Mucosa of rectum (tissue), 2 donors: ENCODE data around the gene KDM7A.
A peak's percentile ranks its signal among the peaks of the same experiment; 100 is the strongest.

Experiments used
- H3K27ac ChIP-seq, 2 donors: one replicate each; pipeline ENCODE4 v1.7.0; 2013; ENCODE audit warnings: inconsistent platforms in 2 of 2, low read depth in 2 of 2, low read length in 2 of 2
- H3K27me3 ChIP-seq, 2 donors: one replicate each; pipeline ENCODE4 v1.7.0; 2013; ENCODE audit warnings: low read length in 2 of 2; ENCODE audit not compliant: control insufficient read depth in 2 of 2, insufficient read depth in 2 of 2
- H3K36me3 ChIP-seq, 2 donors: one replicate each; pipeline ENCODE4 v1.7.0; 2013; ENCODE audit warnings: low read length in 2 of 2; ENCODE audit not compliant: control insufficient read depth in 2 of 2, insufficient read depth in 2 of 2
- H3K4me1 ChIP-seq, 2 donors: one replicate each; pipeline ENCODE4 v1.7.0; 2013; ENCODE audit warnings: low read length in 2 of 2, mild to moderate bottlenecking in 1 of 2; ENCODE audit not compliant: control insufficient read depth in 2 of 2, insufficient read depth in 2 of 2
- H3K4me3 ChIP-seq, 2 donors: one replicate each; pipeline ENCODE4 v1.7.0; 2013; ENCODE audit warnings: low read length in 2 of 2
- H3K9ac ChIP-seq, 2 donors: one replicate each; pipeline ENCODE4 v1.7.0; 2013; ENCODE audit warnings: low read length in 2 of 2, low read depth in 1 of 2, mild to moderate bottlenecking in 1 of 2
- H3K9me3 ChIP-seq, 2 donors: one replicate each; pipeline ENCODE4 v1.7.0; 2013; ENCODE audit warnings: low read length in 2 of 2; ENCODE audit not compliant: control insufficient read depth in 2 of 2
- donor health status: healthy.
- donor health status: Normal muscosa, but diverticular disease.

The KDM7A gene

DNA sequence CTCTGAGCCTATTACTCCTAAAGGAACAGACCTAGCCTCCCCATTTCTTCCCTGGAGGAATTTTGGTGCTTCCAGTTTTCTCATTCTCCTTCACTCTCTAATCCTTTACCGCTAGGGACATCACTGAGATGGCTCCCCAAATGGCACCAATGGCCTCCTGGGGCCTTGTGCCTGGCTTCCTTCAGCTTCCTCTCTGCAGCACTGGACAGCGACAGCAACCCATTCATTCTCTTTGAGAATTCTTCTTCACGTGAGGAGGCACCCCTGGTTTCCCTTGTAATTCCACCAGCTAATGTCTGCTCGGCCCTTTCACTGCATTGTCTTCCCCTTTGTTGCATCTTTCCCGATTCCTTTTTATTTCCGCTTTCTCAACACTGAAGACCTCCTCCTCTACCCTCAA, 24.6 kb upstream of the KDM7A start:
- H3K4me3 ChIP-seq: no peak overlapping the region
- H3K27me3 ChIP-seq: no peaks in the 10 kb centered on the region
- no peak overlapping the region for H3K9ac ChIP-seq
- no peak overlapping the region for H3K27ac ChIP-seq
- no peaks in the 10 kb centered on the region for H3K36me3 ChIP-seq
- peaks cover 4 to 7% of the 10 kb centered on the region in 2 donors for H3K4me1 ChIP-seq
- no peaks in the 10 kb centered on the region for H3K9me3 ChIP-seq

DNA sequence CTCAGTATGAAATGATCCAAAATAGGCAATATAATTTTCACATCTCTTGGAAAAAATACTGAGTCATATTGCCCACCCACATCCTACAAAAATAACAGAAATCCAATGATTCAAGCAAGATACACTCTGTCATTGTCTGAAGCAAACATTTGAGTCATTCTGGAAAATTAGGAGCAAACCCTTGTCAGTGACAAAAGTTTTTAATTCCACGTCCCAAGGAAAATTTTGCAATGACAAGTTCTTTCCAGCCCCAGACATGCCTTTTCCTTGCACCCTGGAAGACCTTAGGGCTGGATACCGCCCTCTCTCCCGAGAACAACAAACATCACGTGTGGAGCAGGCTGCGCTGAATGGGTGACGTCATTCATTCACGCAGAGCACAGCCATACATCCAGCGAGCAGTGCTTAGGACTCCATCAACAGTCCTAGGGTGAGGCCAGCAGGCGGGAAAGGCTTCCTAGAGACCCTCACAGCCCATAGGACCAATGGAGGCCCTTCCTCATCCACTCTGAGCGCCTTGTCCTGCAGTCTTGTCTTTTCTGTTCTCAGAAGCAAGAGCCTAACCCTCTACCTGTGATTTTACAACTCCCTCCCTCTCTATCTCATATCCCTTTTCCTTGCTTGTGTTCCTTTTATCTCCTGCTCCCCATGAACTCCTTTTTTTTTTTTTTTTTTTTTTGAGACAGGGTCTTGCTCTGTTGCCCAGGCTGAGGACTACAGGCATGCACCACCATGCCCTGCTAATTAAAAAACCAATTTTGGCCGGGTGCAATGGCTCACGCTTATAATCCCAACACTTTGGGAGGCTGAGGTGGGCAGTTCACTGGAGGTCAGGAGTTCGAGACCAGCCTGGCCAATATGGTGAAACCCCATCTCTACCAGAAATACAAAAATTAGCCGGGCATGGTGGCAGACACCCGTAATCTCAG, 23.5 kb upstream of the KDM7A start:
- Histone ChIP-seq H3K4me1 (peaks cover 0 to 3% of the 10 kb centered on the region in 2 donors), H3K27me3 (no peaks in the 10 kb centered on the region), H3K36me3 (no peaks in the 10 kb centered on the region), H3K9me3 (no peaks in the 10 kb centered on the region), H3K9ac (no peak overlapping the region), H3K27ac (no peak overlapping the region), H3K4me3 (peak overlapping the region in 1 of 2 donors; percentile 29)

DNA sequence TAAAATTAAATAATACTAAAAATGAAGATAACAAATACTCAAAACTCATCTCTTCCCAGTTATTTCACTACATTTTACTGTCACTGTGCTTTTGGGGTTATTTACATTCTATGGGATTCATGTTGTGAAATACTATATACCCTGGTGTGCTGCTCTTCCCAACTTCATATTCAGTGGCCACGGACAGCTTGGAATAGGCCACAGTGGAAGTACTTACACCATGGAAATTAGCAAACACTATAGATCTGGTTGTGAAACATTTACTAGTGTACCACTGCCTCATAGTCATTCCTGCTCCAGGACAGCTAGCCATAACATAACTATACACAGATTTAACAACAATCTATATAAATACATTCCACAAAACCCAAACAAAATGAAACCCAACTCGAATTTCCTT, 21.2 kb upstream of the KDM7A start:
- no peaks in the 10 kb centered on the region for H3K36me3 ChIP-seq
- no peak overlapping the region for H3K9ac ChIP-seq
- no peaks in the 10 kb centered on the region for H3K27me3 ChIP-seq
- no peaks in the 10 kb centered on the region for H3K9me3 ChIP-seq
- H3K4me1 ChIP-seq: peaks cover 0 to 3% of the 10 kb centered on the region in 2 donors
- H3K27ac ChIP-seq: no peak overlapping the region
- H3K4me3 ChIP-seq: no peak overlapping the region

DNA sequence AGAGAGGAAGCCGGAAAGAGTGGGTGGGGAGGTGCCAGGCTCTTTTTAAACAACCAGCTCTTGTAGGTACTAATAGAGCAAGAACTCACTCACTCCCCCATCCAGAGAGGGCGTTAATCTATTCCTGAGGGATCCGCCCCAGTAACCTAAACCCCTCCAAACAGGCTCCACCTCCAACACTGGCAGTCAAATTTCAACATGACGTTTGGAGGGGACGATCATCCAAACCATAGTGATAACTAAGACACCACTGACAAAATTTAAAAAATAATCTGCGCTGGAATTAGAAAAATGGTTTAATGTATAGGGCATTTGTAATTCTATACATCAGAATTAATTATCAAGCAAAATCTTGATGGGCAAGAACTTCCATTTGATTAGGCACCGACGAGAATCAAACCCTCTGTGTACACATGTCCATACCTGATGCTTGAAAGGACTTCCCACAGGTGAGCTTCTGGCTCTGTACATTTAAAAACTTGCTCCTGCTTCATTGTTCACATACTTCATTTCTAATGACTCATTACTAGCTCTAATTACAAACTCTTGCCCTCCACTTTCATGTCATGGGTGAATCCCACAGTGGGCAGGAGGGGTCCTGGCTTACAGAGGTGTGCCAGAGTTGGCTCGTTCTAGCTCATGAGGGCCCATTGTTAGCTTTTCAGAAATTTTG, 20.6 kb upstream of the KDM7A start:
- peaks cover 0 to 3% of the 10 kb centered on the region in 2 donors for H3K4me1 ChIP-seq
- no peaks in the 10 kb centered on the region for H3K9me3 ChIP-seq
- no peak overlapping the region for H3K27ac ChIP-seq
- no peaks in the 10 kb centered on the region for H3K36me3 ChIP-seq
- H3K4me3 ChIP-seq: no peak overlapping the region
- no peak overlapping the region for H3K9ac ChIP-seq
- no peaks in the 10 kb centered on the region for H3K27me3 ChIP-seq

DNA sequence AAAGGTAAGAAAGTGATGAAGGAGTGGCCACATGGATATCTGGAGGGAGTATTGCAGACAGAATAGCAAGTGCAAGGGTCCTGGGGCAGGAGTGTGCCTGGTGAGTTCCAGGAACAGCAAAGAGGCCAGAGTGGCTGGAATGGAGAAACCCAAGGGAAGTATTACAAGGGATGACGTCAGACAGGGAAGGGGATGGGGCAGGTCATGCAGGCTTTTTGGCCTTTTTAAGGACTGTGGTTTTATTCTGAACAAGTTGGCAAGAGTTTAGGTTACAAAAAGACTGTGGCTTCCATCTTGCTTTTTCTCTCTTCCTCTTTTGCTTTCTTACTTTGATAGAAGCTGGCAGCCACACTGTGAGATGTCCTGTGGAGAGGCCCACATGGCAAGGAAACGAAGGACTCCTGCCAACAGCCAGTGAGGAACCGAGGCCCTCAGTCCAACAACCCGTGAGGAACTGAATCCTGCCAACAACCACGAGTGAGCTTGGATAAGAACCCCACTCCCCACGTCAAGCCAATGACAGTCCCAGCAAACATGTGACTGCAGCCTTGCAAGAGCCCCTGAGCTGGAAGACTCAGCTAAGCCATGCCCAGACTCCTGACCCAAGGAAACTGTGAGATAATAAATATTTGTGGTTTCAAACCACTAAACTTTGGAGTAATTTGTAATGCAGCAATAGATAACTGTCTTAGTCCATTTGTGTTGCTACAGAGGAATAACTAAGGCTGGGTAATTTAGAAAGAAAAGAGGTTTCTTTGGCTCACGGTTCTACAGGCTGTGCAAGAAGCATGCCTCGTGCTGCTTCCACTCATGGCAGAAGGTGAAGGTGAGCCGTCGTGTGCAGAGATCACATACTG, 19.8 kb upstream of the KDM7A start:
- no peaks in the 10 kb centered on the region for H3K36me3 ChIP-seq
- no peaks in the 10 kb centered on the region for H3K9me3 ChIP-seq
- no peak overlapping the region for H3K9ac ChIP-seq
- no peak overlapping the region for H3K27ac ChIP-seq
- no peaks in the 10 kb centered on the region for H3K27me3 ChIP-seq
- no peak overlapping the region for H3K4me3 ChIP-seq
- H3K4me1 ChIP-seq: peaks cover 0 to 3% of the 10 kb centered on the region in 2 donors

DNA sequence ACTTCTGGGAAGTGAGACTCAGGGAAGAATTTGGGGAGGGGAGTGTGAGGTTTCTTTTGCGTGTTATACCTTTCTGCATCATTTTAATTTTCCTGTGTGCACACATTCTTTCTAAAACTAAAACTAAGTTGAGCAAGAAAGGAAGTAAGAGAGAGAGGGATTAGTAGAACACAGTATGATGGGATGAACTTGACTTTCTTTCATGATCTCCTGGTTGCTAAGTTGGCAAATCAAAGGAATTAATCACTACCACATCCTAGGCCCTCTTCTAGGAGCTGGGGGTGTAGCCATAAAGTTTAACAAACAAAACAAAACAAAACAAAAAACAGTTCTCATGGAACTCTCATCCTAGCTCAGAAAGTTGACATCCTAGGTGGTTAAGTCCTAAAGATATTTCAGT, 19.1 kb upstream of the KDM7A start:
- H3K27ac ChIP-seq: no peak overlapping the region
- no peak overlapping the region for H3K4me3 ChIP-seq

DNA sequence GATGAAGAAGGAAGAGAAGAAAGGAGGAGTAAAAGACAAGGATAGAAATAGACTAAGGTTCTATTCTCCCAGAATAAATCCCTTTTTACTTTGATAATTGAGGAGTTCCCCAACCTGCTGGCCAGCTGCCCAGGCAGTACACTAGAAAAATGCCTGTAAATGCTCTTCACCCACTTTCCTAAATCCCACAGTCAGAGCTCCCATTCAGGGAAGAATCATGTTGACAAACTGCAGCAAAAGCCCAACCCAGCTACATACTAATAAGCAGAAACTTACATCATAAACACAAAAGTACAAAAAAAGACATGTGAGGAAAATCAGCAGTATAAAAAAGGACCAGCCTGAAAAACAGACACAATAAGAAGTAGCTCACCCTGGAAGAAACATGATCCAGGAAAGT, 15.8 kb upstream of the KDM7A start:
- no peak overlapping the region for H3K9ac ChIP-seq
- H3K36me3 ChIP-seq: no peaks in the 10 kb centered on the region
- H3K27me3 ChIP-seq: no peaks in the 10 kb centered on the region
- H3K4me1 ChIP-seq: no peaks in the 10 kb centered on the region
- H3K9me3 ChIP-seq: no peaks in the 10 kb centered on the region
- no peak overlapping the region for H3K4me3 ChIP-seq
- H3K27ac ChIP-seq: no peak overlapping the region

More for the DNA sequence above, 19.1 kb upstream of the KDM7A start:
- Histone ChIP-seq H3K9ac (no peak overlapping the region), H3K36me3 (no peaks in the 10 kb centered on the region), H3K4me1 (peaks cover 0 to 3% of the 10 kb centered on the region in 2 donors), H3K27me3 (no peaks in the 10 kb centered on the region), H3K9me3 (no peaks in the 10 kb centered on the region)

DNA sequence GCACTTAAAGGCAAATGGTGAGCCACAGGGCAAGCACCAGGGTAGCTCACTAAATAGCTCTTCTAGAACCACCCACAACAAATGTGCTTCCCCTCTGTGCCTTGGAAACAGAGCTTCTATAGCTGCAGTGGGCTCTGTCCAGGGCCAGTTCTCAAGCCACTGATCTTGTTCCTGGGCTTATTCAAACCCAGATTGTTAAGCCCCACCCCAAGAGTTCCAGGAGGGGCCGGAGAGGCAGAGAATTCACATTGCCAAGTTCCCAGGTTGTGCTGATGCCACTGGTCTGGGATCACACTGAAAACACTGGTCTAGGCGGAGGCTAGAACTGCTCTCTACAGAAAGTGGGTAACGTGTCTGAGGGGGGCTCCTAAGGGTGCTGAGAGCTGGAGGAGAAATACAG, 15.4 kb upstream of the KDM7A start:
- Histone ChIP-seq H3K27me3 (no peaks in the 10 kb centered on the region), H3K36me3 (no peaks in the 10 kb centered on the region), H3K9me3 (no peaks in the 10 kb centered on the region), H3K4me3 (no peak overlapping the region), H3K27ac (no peak overlapping the region), H3K4me1 (no peaks in the 10 kb centered on the region), H3K9ac (no peak overlapping the region)

DNA sequence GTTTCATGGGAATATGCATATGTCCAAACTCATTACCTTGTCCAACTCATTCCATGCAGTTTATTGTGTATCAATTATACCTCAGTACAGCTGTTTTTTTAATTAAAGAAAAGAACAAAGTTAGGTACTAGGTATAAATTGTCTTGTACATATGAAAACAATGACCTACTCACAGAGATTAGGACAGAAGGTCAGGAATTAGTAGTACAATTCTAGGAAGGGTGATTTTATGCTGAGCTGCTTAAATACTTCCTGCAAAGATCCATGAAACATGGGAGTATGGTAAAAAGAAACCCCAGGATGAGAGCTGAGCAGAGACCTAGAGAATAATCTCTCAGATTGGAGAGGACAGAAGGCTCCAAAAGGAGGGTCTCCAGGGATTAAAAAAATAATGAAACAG, 13.8 kb upstream of the KDM7A start:
- H3K4me3 ChIP-seq: no peak overlapping the region

DNA sequence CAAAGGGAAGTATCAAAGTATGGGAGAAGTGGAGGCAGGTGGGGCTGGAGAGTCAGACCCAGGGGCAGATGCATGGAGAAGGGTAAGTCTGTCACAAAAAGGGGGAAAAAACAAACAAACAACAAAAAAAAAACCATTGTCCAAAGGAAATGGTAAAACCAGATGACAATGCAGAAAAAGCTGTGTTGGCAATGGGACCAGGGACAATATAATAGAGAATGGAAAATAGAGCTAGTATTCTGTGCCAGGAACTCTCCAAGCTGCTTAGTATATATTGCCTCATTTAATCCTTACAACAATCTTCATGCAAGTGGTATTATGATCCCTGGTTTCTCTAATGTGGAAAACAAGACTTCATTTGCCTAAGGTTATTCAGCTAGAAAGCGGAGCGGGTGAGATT, 13.1 kb upstream of the KDM7A start:
- Histone ChIP-seq H3K27ac (no peak overlapping the region), H3K9me3 (no peaks in the 10 kb centered on the region), H3K4me1 (no peaks in the 10 kb centered on the region), H3K4me3 (no peak overlapping the region), H3K9ac (no peak overlapping the region), H3K36me3 (no peaks in the 10 kb centered on the region), H3K27me3 (no peaks in the 10 kb centered on the region)

More for the DNA sequence above, 13.8 kb upstream of the KDM7A start:
- no peak overlapping the region for H3K9ac ChIP-seq
- no peaks in the 10 kb centered on the region for H3K27me3 ChIP-seq
- no peaks in the 10 kb centered on the region for H3K9me3 ChIP-seq
- H3K27ac ChIP-seq: no peak overlapping the region
- no peaks in the 10 kb centered on the region for H3K4me1 ChIP-seq
- no peaks in the 10 kb centered on the region for H3K36me3 ChIP-seq
